Measurements from ENCODE around the gene CERS6.

DNA sequence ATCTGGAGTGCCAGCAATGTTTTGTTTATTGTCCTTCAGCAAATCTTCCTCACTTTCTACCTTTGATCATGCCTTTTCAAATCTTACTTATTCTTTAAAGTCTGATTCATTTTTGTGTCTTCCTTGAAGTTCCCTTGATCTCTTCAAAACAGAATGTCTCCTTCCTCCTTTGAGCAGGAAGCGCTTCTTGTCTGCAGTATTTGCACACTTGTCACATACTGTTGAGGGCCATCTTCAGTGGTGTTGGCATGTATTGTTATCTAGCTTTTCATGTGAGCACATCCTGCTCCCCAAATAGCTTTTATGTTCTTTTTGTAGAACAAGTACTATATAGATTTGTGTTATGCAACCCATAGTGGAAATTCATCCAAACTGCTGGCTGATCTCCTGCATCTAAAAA is 5.9 kb upstream of the CERS6 start:
- TF ChIP-seq, protein P1, sequence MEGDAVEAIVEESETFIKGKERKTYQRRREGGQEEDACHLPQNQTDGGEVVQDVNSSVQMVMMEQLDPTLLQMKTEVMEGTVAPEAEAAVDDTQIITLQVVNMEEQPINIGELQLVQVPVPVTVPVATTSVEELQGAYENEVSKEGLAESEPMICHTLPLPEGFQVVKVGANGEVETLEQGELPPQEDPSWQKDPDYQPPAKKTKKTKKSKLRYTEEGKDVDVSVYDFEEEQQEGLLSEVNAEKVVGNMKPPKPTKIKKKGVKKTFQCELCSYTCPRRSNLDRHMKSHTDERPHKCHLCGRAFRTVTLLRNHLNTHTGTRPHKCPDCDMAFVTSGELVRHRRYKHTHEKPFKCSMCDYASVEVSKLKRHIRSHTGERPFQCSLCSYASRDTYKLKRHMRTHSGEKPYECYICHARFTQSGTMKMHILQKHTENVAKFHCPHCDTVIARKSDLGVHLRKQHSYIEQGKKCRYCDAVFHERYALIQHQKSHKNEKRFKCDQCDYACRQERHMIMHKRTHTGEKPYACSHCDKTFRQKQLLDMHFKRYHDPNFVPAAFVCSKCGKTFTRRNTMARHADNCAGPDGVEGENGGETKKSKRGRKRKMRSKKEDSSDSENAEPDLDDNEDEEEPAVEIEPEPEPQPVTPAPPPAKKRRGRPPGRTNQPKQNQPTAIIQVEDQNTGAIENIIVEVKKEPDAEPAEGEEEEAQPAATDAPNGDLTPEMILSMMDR (IDR thresholded peaks at IDR 0.05; ENCODE audit: low read depth, low read length, missing input control): no peak
- TF ChIP-seq JUND (IDR thresholded peaks at IDR 0.05) (no peak), NR2F2 (IDR thresholded peaks at IDR 0.05) (no peak), YY1 (IDR thresholded peaks at IDR 0.05) (no peak), MAX (IDR thresholded peaks at IDR 0.05) (no peak), TAF1 (conservative IDR thresholded peaks at IDR 0.05) (no peak), ZBTB33 (IDR thresholded peaks at IDR 0.05) (no peak), RXRA (IDR thresholded peaks at IDR 0.05) (no peak), HNF4A (conservative IDR thresholded peaks at IDR 0.05) (no peak), GABPA (IDR thresholded peaks at IDR 0.05 in 1 of 2, conservative IDR thresholded peaks at IDR 0.05 in 1 of 2) (no peak), RAD21 (IDR thresholded peaks at IDR 0.05) (no peak)
- TF ChIP-seq, protein P2, sequence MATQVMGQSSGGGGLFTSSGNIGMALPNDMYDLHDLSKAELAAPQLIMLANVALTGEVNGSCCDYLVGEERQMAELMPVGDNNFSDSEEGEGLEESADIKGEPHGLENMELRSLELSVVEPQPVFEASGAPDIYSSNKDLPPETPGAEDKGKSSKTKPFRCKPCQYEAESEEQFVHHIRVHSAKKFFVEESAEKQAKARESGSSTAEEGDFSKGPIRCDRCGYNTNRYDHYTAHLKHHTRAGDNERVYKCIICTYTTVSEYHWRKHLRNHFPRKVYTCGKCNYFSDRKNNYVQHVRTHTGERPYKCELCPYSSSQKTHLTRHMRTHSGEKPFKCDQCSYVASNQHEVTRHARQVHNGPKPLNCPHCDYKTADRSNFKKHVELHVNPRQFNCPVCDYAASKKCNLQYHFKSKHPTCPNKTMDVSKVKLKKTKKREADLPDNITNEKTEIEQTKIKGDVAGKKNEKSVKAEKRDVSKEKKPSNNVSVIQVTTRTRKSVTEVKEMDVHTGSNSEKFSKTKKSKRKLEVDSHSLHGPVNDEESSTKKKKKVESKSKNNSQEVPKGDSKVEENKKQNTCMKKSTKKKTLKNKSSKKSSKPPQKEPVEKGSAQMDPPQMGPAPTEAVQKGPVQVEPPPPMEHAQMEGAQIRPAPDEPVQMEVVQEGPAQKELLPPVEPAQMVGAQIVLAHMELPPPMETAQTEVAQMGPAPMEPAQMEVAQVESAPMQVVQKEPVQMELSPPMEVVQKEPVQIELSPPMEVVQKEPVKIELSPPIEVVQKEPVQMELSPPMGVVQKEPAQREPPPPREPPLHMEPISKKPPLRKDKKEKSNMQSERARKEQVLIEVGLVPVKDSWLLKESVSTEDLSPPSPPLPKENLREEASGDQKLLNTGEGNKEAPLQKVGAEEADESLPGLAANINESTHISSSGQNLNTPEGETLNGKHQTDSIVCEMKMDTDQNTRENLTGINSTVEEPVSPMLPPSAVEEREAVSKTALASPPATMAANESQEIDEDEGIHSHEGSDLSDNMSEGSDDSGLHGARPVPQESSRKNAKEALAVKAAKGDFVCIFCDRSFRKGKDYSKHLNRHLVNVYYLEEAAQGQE (IDR thresholded peaks at IDR 0.05): no peak

Measured in liver (tissue), 3 donors.